Measurements from ENCODE around the gene TRMT61A. TPM values are rescaled to one million over a fixed set of nuclear protein-coding genes. Genes with fewer than 3 reads are reported as not detected.

TRMT61A gene
- total and polyA plus RNA-seq, 2 of the 13 experiments (the other 11 are each of a cell fraction or from before 2014, with no cell fraction given): 6.5 to 13.6 TPM

GRCh38 chr14:103529383-103530365 lies 678 bp downstream of the TRMT61A start (continued):
- peak; percentile 38; the same call in 1 of the 2 replicates for TF ChIP-seq NRL (CRISPR knock-in tag; IDR thresholded peaks at IDR 0.05; ENCODE audit: borderline replicate concordance)
- no peak for TF ChIP-seq ZNF580 (CRISPR knock-in tag; IDR thresholded peaks at IDR 0.05; ENCODE audit: borderline replicate concordance, low read depth)
- TF ChIP-seq ZNF235 (CRISPR knock-in tag; IDR thresholded peaks at IDR 0.05; ENCODE audit: borderline replicate concordance): no peak
- TF ChIP-seq FIP1L1 (IDR thresholded peaks at IDR 0.05; ENCODE audit: borderline replicate concordance, insufficient read depth, low read depth, low read length): no peak
- no peak for TF ChIP-seq GPN1 (CRISPR knock-in tag; IDR thresholded peaks at IDR 0.05; ENCODE audit: borderline replicate concordance)
- no peak for TF ChIP-seq ZNF558 (CRISPR knock-in tag; IDR thresholded peaks at IDR 0.05; ENCODE audit: borderline replicate concordance)
- 0 out of 2 replicates have a peak, but pooled peaks have one; percentile 47 for TF ChIP-seq ZNF674 (CRISPR knock-in tag; IDR thresholded peaks at IDR 0.05; ENCODE audit: low read depth)
- no peak for TF ChIP-seq ZNF746 (CRISPR knock-in tag; IDR thresholded peaks at IDR 0.05)
- peak; percentile 27; the same call in 1 of the 2 replicates for TF ChIP-seq ARID4A (CRISPR knock-in tag; IDR thresholded peaks at IDR 0.05; ENCODE audit: borderline replicate concordance)
- TF ChIP-seq ARNT2 (CRISPR knock-in tag; IDR thresholded peaks at IDR 0.05; ENCODE audit: low read depth): no peak
- TF ChIP-seq KLF11 (CRISPR knock-in tag; IDR thresholded peaks at IDR 0.05): no peak
- no peak for TF ChIP-seq NFATC3 (CRISPR knock-in tag; IDR thresholded peaks at IDR 0.05)
- no peak for TF ChIP-seq WIZ (CRISPR knock-in tag; IDR thresholded peaks at IDR 0.05)
- TF ChIP-seq FLYWCH1 (CRISPR knock-in tag; IDR thresholded peaks at IDR 0.05): no peak
- TF ChIP-seq MXD4 (CRISPR knock-in tag; IDR thresholded peaks at IDR 0.05): peak; percentile 13; the same call in 1 of the 2 replicates
- TF ChIP-seq MXD1 (CRISPR knock-in tag; IDR thresholded peaks at IDR 0.05): no peak
- no peak for TF ChIP-seq ZBTB43 (CRISPR knock-in tag; conservative IDR thresholded peaks at IDR 0.05)
- no peak for TF ChIP-seq ZNF326 (CRISPR knock-in tag; IDR thresholded peaks at IDR 0.05; ENCODE audit: borderline replicate concordance)
- no peak for TF ChIP-seq ZGPAT (CRISPR knock-in tag; IDR thresholded peaks at IDR 0.05)
- no peak for TF ChIP-seq CEBPG (CRISPR knock-in tag; IDR thresholded peaks at IDR 0.05)
- TF ChIP-seq ZBTB7B (CRISPR knock-in tag; IDR thresholded peaks at IDR 0.05): no peak
- no peak for TF ChIP-seq SCMH1 (CRISPR knock-in tag; IDR thresholded peaks at IDR 0.05; ENCODE audit: borderline replicate concordance)
